ENCODE data around the gene MYBPH.
A peak's percentile ranks its signal among the peaks of the same experiment; 100 is the strongest.

Gene MYBPH

DNA sequence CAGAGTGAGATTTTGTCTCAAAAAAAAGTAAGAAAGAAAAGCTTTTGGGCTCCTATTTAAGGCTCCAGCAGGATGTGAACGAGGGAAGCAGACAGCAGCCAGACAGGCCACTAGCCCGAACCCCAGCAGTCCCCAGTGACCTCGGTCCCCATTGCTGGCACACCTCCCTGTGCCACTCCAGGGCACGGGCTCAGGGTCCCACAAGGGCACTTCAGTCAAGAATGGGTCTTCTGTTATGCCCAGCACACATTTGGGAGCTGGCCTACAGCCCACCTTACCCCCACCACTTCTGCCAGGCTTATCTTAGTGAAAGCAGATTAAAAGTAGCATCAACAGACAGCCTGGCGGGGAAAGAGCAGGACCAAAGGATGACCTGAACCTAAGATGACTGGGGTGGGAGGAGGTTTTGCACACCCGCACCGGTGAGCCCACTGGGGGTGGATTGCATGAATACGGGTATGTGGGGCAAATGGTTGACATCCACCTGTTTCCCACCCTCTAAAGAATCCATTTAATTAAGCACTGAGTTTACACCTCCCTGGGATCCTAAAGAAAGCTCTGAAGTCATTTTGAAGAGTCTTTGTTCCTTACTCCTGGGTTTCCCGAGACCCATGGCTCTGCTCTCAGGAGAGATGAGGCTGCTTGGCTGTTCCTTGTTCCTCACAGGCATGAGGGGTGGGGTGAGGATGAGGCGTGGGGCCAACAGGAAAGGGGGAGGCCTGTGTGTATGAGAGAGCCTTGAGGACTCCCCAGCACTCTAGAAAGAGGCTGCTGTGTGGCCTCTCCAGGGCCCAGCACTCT lies 6.2 kb upstream of the MYBPH start:
- H3K27ac ChIP-seq, result peak overlapping the region; percentile 66
- no peak overlapping the region for H3K4me3 ChIP-seq
- no peaks in the 10 kb centered on the region for H4K20me1 ChIP-seq
- TF ChIP-seq Cebpa-rat (IDR thresholded peaks at IDR 0.05), result no peak
- peaks cover 85% of the 10 kb centered on the region for H3K4me1 ChIP-seq
- H3K36me3 ChIP-seq, result no peaks in the 10 kb centered on the region
- no peaks in the 10 kb centered on the region for H3K27me3 ChIP-seq
- peak overlapping the region; percentile 91 for H3K4me2 ChIP-seq
- H3K9me3 ChIP-seq, result no peaks in the 10 kb centered on the region
- peak overlapping the region; percentile 53 for H3K9ac ChIP-seq

DNA sequence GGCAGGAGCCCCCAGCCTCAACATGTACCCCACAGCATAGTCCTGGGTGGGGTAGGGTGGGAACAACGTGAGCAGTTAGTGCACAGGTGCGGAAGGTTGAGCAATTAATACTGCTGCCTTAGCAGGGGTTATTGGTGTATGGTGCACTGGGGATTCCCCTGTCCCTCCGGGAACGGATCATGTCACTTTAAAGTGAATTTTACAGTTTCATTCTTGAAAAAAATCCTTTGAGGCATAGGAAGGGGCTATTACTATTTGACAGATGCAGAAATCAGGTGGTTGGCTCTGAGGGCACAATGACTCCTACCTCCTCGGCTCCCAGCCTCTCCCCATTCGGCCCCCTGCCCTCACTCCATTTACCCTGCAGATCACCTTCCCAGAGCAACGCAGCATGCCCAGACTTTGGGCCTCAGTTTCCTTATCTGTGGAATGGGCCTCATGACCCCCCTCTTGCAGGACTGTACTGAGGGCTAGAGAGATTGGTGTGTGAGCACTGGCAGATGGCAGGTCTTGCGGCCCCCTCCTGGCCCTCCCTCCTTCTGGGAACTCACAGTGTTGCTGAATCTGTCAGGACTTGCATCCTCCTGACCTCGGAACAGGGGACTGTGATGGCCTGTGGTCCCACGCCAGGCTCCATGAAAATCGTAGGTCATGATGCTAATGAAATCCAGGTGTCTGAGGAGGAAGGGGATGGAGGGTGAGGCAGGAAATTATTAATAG lies 5.1 kb upstream of the MYBPH start:
- TF ChIP-seq Cebpa-rat (IDR thresholded peaks at IDR 0.05), result no peak
- H3K9ac ChIP-seq, result peak overlapping the region; percentile 53; the same call in 1 of the 2 replicates
- no peaks in the 10 kb centered on the region for H3K9me3 ChIP-seq
- peaks cover 85% of the 10 kb centered on the region for H3K4me1 ChIP-seq
- H4K20me1 ChIP-seq, result no peaks in the 10 kb centered on the region
- H3K36me3 ChIP-seq, result no peaks in the 10 kb centered on the region
- H3K4me2 ChIP-seq, result peak overlapping the region; percentile 91
- no peak overlapping the region for H3K4me3 ChIP-seq
- H3K27ac ChIP-seq, result peak overlapping the region; percentile 95
- no peaks in the 10 kb centered on the region for H3K27me3 ChIP-seq

DNA sequence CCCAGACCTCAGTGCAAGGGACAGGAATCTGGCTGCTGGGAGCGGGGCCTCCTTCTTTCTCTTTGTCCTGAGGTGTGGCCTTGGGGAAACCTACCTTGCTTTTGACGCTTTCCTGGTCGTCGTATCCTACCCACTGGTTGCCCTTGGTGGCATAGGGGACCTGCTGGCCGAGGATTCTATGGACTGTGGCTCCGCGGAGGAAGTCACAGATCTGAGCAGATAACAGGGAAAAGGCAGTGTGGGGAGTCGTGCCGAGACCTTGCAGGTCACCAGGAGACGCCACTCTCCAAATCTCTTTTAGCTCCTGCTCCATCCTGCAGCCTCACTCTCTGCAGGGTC lies 4.0 kb upstream of the MYBPH start:
- no peaks in the 10 kb centered on the region for H3K9me3 ChIP-seq
- H3K4me1 ChIP-seq, result peaks cover 85% of the 10 kb centered on the region
- peak overlapping the region; percentile 91 for H3K4me2 ChIP-seq
- no peak overlapping the region for H3K4me3 ChIP-seq
- peak overlapping the region; percentile 95 for H3K27ac ChIP-seq
- H3K9ac ChIP-seq, result no peak overlapping the region
- H3K36me3 ChIP-seq, result no peaks in the 10 kb centered on the region
- no peaks in the 10 kb centered on the region for H3K27me3 ChIP-seq
- no peaks in the 10 kb centered on the region for H4K20me1 ChIP-seq
- no peak for TF ChIP-seq Cebpa-rat (IDR thresholded peaks at IDR 0.05)

DNA sequence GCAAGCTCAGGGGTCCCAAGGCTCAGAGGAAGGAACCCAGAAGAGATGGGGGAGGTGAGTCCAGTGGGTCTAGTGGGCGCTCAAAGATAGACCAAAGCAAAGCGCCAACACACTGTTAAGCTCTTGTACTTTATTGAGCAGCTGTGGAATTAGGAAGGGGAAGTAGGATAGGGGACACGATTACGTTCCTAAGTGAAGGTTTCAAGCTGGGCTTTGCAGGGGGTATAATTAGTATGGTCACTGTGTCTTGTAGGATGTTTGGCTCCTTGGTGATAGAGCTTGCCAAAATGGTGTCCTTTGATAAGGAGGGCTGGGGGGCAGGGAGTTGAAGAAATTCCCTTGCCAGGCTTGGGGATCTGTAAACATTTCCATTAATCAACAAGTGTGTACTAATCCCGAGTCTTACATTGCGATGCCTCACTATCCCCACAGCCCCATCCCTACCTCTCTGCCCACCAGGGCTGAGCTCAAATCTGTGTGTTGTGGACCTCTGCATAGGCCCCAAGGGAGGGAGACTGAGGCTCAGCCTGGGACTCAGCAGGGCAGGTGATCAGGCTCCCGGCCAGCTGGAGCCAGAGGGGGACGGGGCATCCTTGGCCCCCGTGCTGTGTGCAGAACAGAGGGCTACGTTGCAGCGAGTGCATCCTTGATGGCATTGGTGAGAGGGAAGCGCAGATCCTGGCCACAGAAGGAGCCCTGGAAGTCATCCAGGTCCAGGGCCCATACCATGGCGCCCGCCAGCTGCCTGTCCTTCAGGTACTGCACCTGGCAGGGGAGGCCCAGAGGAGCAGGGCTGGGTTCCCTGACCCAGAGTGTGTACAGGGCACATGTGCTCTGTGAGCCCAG lies 3.4 kb upstream of the MYBPH start:
- Histone ChIP-seq H3K27ac (peak overlapping the region; percentile 95), H3K27me3 (no peaks in the 10 kb centered on the region), H3K9me3 (no peaks in the 10 kb centered on the region), H3K9ac (peak overlapping the region; percentile 85; the same call in 1 of the 2 replicates), H4K20me1 (no peaks in the 10 kb centered on the region), H3K4me2 (peak overlapping the region; percentile 91), H3K36me3 (no peaks in the 10 kb centered on the region), H3K4me3 (no peak overlapping the region), H3K4me1 (peaks cover 87% of the 10 kb centered on the region)
- no peak for TF ChIP-seq Cebpa-rat (IDR thresholded peaks at IDR 0.05)

DNA sequence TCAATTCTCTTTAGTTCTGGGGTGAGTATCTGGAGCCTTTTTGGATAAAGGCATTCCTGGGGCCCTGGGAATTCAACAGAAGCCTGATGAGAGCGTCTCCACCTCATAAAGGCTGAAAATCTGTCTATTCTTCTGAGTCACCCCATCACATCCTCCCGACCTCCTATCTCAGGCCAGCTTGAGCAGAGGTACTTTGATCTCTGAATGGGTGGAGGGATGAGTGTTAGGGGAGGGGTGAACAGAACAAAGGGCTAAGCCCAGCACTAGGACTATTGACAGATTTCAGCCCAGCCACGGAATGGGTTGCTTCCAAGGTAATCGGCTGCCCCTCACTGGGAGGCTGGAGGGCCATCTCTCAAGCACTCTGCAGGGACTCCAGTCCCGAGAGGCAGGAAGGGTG lies 2.5 kb upstream of the MYBPH start:
- Histone ChIP-seq H3K27ac (peak overlapping the region; percentile 95), H3K4me2 (peak overlapping the region; percentile 91), H4K20me1 (no peaks in the 10 kb centered on the region), H3K36me3 (no peaks in the 10 kb centered on the region), H3K4me3 (0 out of 2 replicates have a peak overlapping the region, but pooled peaks have one; percentile 44), H3K27me3 (no peaks in the 10 kb centered on the region), H3K9me3 (no peaks in the 10 kb centered on the region), H3K9ac (peak overlapping the region; percentile 85), H3K4me1 (peaks cover 97% of the 10 kb centered on the region)
- TF ChIP-seq Cebpa-rat (IDR thresholded peaks at IDR 0.05), result no peak

DNA sequence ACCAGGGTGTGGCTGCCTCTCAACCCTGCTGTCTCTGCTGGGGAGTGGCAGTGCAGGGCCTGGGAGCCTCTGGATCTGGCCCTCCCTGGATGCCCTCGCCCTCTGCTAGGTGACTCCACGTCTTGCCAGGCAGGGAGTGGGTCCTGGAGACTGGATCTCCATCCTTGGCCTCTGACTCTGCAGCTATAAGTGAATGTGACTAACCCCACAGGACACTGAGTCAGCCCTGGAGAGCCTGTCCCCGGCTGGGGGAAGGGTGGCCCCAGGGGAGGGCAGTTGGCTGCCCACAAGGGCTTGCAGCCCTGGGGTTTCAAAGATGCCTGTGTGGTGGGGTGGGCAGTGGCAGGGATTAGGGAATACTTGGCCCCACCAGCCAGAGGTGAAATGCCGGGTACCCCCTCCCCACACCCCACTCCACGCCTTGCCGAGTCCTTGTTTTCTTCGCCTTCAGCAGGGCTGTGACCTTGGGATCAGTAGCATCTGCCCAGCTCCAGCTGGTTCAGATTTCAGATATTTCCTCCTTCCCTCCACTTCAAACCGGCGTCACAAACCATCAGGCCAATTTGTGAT lies 1.9 kb upstream of the MYBPH start:
- H3K9me3 ChIP-seq, result no peaks in the 10 kb centered on the region
- H3K27ac ChIP-seq, result peak overlapping the region; percentile 95
- peak overlapping the region; percentile 44; the same call in 1 of the 2 replicates for H3K4me3 ChIP-seq
- TF ChIP-seq Cebpa-rat (IDR thresholded peaks at IDR 0.05), result no peak
- H3K4me2 ChIP-seq, result peak overlapping the region; percentile 91
- peaks cover 100% of the 10 kb centered on the region for H3K4me1 ChIP-seq
- H3K27me3 ChIP-seq, result no peaks in the 10 kb centered on the region
- H3K9ac ChIP-seq, result peak overlapping the region; percentile 85
- no peaks in the 10 kb centered on the region for H4K20me1 ChIP-seq
- no peaks in the 10 kb centered on the region for H3K36me3 ChIP-seq

DNA sequence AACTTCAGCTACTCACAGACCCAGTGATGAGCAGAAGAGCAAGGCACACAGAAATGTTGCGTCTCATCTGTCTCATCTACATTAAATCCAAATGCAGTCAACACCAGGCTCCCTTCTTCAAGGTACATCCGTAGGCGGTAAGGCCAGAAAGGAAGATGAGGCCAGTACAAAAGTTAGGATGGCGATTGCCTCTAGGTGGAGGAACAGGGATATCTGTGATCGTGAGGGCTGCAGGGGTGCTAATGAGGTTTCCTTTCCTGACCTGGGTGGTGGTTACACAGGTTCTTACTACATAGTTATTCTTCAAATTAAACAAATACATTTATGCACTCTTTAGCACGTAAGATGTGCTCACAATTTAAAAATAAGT lies 1.4 kb upstream of the MYBPH start:
- no peaks in the 10 kb centered on the region for H3K9me3 ChIP-seq
- no peak for TF ChIP-seq Cebpa-rat (IDR thresholded peaks at IDR 0.05)
- no peaks in the 10 kb centered on the region for H3K27me3 ChIP-seq
- peak overlapping the region; percentile 85 for H3K9ac ChIP-seq
- H3K4me1 ChIP-seq, result peaks cover 100% of the 10 kb centered on the region
- H3K36me3 ChIP-seq, result peaks cover under 1% of the 10 kb centered on the region; the same call in 1 of the 2 replicates
- H3K4me3 ChIP-seq, result peak overlapping the region; percentile 44; the same call in 1 of the 2 replicates
- H4K20me1 ChIP-seq, result peaks cover under 1% of the 10 kb centered on the region; the same call in 1 of the 2 replicates
- peak overlapping the region; percentile 95 for H3K27ac ChIP-seq
- peak overlapping the region; percentile 91 for H3K4me2 ChIP-seq

DNA sequence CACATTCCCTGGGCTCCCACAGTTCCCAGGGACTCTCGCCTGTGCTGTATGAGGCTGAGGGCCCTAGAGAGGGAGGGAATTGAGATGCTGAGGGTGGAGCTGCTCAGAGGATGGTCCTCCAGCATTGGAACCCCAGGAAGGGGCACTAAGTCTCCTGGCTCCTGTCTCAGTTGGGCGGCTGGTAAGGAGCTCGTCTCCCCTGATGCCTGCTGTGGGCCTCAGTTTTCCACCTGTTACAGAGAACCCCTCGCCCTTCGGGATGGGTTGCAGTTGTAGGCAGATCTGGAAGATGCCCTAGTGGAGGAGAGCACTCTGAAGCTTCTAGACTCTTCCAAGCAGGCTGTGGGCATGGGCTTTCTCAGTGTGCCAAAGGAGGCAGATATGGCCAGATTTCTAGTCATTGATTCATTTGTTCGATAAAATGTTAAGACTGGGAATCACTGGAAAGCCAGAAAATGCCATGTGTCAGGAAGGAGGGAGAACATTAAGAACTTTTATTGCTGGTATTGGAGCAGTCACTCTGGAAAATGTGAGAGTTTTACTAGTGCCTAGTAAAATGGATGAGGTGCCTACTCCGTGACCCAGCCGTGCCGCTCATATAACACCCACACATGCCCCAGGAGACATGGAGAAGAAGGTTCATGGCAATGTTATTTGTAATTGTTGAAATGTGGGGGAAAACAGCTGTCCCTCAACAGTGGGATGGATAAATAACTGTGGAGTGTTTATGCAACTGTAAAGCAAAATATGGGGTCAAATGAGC lies 828 bp upstream of the MYBPH start:
- Histone ChIP-seq H3K27ac (peak overlapping the region; percentile 95), H3K4me2 (peak overlapping the region; percentile 91), H3K9ac (peak overlapping the region; percentile 85), H3K9me3 (no peaks in the 10 kb centered on the region), H4K20me1 (peaks cover 6% of the 10 kb centered on the region; the same call in 1 of the 2 replicates), H3K4me1 (peaks cover 100% of the 10 kb centered on the region), H3K4me3 (peak overlapping the region; percentile 68), H3K36me3 (peaks cover 6% of the 10 kb centered on the region; the same call in 1 of the 2 replicates), H3K27me3 (no peaks in the 10 kb centered on the region)
- no peak for TF ChIP-seq Cebpa-rat (IDR thresholded peaks at IDR 0.05)

Data from BLaER1 (cell line).